PC-3 (cell line): ENCODE results near the gene CLSTN3.

Source experiments
- CTCF ChIP-seq: fragments of 300-600 bp; sonication (generic); conservative IDR thresholded peaks from 2 replicates; pipeline ENCODE4 v1.5.1; 2017; ENCODE audit warnings: antibody characterized with exemption, low read depth, mild to moderate bottlenecking, low read length
- EZH2 ChIP-seq: fragments of 300-600 bp; sonication (generic); IDR thresholded peaks from one replicate; pipeline ENCODE4 v1.6.1; 2017; ENCODE audit warnings: antibody characterized with exemption, mild to moderate bottlenecking, low read length; ENCODE audit not compliant: unreplicated experiment
- EZH2phosphoT487 ChIP-seq: fragments of 300-600 bp; sonication (generic); IDR thresholded peaks from 2 replicates; pipeline ENCODE4 v1.6.1; 2018; ENCODE audit warnings: mild to moderate bottlenecking, antibody characterized with exemption, low read length, borderline replicate concordance

- no peak for TF ChIP-seq CTCF
- TF ChIP-seq EZH2phosphoT487: no peak
- no peak for TF ChIP-seq EZH2
Observed at GRCh38 chr12:7117670-7118069, 12.5 kb upstream of the CLSTN3 start.
